Breast epithelium (tissue), 4 donors: ENCODE measurements around the gene HSD11B2. TPM values are rescaled to one million over a fixed set of nuclear protein-coding genes. Genes with fewer than 3 reads are reported as not detected.

ENCODE experiments used
- DNase-seq, 2 donors: peaks; one replicate each; pipeline ENCODE4 v3.0.0-alpha.2; 2019; ENCODE audit warnings: low spot score in 2 of 2
- H3K27ac ChIP-seq, 2 donors: fragments of 200-600 bp; sonication (generic) in 1 of 2; one replicate each; pipeline ENCODE4 v1.5.1; 2016 to 2019; ENCODE audit warnings: mild to moderate bottlenecking in 1 of 2
- H3K27me3 ChIP-seq, 2 donors: fragments of 200-600 bp; sonication (generic) in 1 of 2; one replicate each; pipeline versions ENCODE4 v1.5.1 to v1.6.0; 2017 to 2019; ENCODE audit warnings: control low read depth in 1 of 2, mild to moderate bottlenecking in 1 of 2
- H3K36me3 ChIP-seq: fragments of 200-600 bp; one replicate; pipeline ENCODE4 v1.5.1; 2019
- H3K4me1 ChIP-seq, 2 donors: fragments of 200-600 bp; sonication (generic); one replicate each; pipeline ENCODE4 v1.5.1; 2016 to 2019; ENCODE audit warnings: control low read depth in 1 of 2
- H3K4me3 ChIP-seq, 3 donors: fragments of 200-600 bp; sonication (generic); 1 replicate in 2 of 3; 2 replicates in 1 of 3; pipeline ENCODE4 v1.5.1; 2016 to 2019; ENCODE audit warnings: mild to moderate bottlenecking in 3 of 3, moderate library complexity in 2 of 3
- H3K9me3 ChIP-seq, 2 donors: fragments of 200-600 bp; sonication (generic) in 1 of 2; one replicate each; pipeline ENCODE4 v1.5.1; 2016 to 2019; ENCODE audit warnings: control low read depth in 1 of 2
- CTCF ChIP-seq, 3 donors: fragments of 450-650 bp; IDR thresholded peaks; one replicate each; pipeline ENCODE4 v1.5.1; 2016 to 2017; ENCODE audit warnings: antibody characterized with exemption in 3 of 3, mild to moderate bottlenecking in 3 of 3, moderate library complexity in 3 of 3
- POLR2A ChIP-seq: fragments of 450-650 bp; IDR thresholded peaks from one replicate; pipeline ENCODE4 v1.6.1; 2016; ENCODE audit warnings: antibody characterized with exemption, mild to moderate bottlenecking, moderate library complexity
- POLR2AphosphoS5 ChIP-seq, 3 donors: sonication (generic); formaldehyde crosslinking; IDR thresholded peaks; one replicate each; pipeline ENCODE4 v1.6.1; 2017; ENCODE audit warnings: antibody characterized with exemption in 3 of 3
- intact Hi-C: fragments of 100-400 bp; cut with DNase I; formaldehyde crosslinking; loops from one replicate; pipeline ENCODE4 v1.15.1; 2023; ENCODE audit warnings: low total_unique reads
- total RNA-seq, 3 donors: library from RNA; depleted of rRNA; stranded (reverse); fragments of >200 nt; gene quantifications; one replicate each; pipeline ENCODE4 v1.1.0, GENCODE V29; 2016

The HSD11B2 gene
- total RNA-seq, 3 donors from 2014 or later, result 0.32 to 66.9 (median 10.2) TPM

- Histone ChIP-seq H3K9me3 (no peaks in the 10 kb centered on the region), H3K4me3 (peak overlapping the region; percentile 42 to 65 (median 43)), H3K36me3 (no peaks in the 10 kb centered on the region), H3K4me1 (peaks cover 6 to 25% of the 10 kb centered on the region in 2 donors), H3K27me3 (no peaks in the 10 kb centered on the region), H3K27ac (peak overlapping the region; percentile 73 to 82)
- DNase-seq, result no peak
- intact Hi-C loops, result loop anchor here (1.0 kb wide), 1 partner anchor 28 kb away; no protein-coding TSS in a partner anchor
- no peak for TF ChIP-seq POLR2A
- TF ChIP-seq POLR2AphosphoS5 (IDR thresholded peaks at IDR 0.05), result no peak
- TF ChIP-seq CTCF (IDR thresholded peaks at IDR 0.05), result no peak
These were observed 37.1 kb upstream of the HSD11B2 start for GRCh38 chr16:67393788-67394154.

- H3K27ac ChIP-seq, result peak overlapping the region; percentile 73 to 82
- TF ChIP-seq POLR2A (no peak), POLR2AphosphoS5 (IDR thresholded peaks at IDR 0.05) (no peak), CTCF (IDR thresholded peaks at IDR 0.05) (no peak)
- H3K9me3 ChIP-seq, result no peaks in the 10 kb centered on the region
- no peak for DNase-seq
- H3K4me1 ChIP-seq, result peaks cover 6 to 25% of the 10 kb centered on the region in 2 donors
- peak overlapping the region; percentile 42 to 65 (median 43) for H3K4me3 ChIP-seq
- H3K36me3 ChIP-seq, result no peaks in the 10 kb centered on the region
- intact Hi-C loops, result loop anchor here (1.0 kb wide), 1 partner anchor 27 kb away; no protein-coding TSS in a partner anchor
- H3K27me3 ChIP-seq, result no peaks in the 10 kb centered on the region
These were observed 36.5 kb upstream of the HSD11B2 start for GRCh38 chr16:67394155-67395104.

- intact Hi-C loops, result no loop called here
- Histone ChIP-seq H3K9me3 (no peaks in the 10 kb centered on the region), H3K4me1 (peaks cover 6 to 25% of the 10 kb centered on the region in 2 donors), H3K4me3 (peak overlapping the region in 1 of 3 donors; percentile 42), H3K36me3 (no peaks in the 10 kb centered on the region), H3K27ac (peak overlapping the region; percentile 21 to 82), H3K27me3 (no peaks in the 10 kb centered on the region)
- DNase-seq, result no peak
- TF ChIP-seq POLR2AphosphoS5 (IDR thresholded peaks at IDR 0.05) (no peak), CTCF (IDR thresholded peaks at IDR 0.05) (no peak), POLR2A (no peak)
These were observed 35.8 kb upstream of the HSD11B2 start for GRCh38 chr16:67395105-67395457.

DNA sequence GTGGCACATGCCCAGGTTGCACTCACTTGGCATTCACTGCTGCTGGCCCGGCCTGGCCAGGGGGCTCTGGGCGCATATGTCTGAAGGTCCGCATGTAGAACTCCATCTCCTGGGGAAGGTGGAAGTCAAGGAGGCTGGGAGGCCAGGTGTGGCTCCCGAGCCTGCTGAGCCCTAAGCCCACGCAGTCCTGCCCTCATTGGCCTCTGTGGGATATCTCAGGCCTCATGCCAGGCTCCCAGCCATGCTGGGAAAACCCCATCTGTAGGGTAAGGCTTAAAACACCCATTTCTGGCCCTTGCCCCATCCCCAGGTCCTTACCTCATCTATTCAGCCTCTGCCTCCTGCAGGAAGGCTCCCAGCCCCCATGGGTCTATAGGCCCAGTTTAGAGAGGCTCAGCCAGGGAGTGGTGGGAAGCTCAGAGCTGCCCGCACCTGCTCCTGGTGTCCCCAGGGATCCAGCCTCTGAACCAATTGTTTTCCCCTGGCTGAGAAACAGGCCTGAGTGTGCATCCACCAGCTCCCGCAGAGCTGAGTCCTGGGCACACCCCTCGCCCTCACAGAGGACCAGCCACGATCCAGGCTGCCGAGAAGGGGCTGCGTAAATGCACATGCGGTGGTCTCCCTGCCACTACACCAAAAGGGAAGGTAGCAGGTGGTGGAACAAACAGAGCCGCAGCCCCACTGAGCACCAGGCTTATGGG, 35.3 kb upstream of the HSD11B2 start:
- peak overlapping the region; percentile 21 to 86 for H3K27ac ChIP-seq
- no peaks in the 10 kb centered on the region for H3K9me3 ChIP-seq
- H3K36me3 ChIP-seq, result no peaks in the 10 kb centered on the region
- no peak for TF ChIP-seq POLR2AphosphoS5 (IDR thresholded peaks at IDR 0.05)
- no peak for TF ChIP-seq CTCF (IDR thresholded peaks at IDR 0.05)
- no peak for TF ChIP-seq POLR2A
- intact Hi-C loops, result no loop called here
- H3K27me3 ChIP-seq, result no peaks in the 10 kb centered on the region
- no peak for DNase-seq
- H3K4me1 ChIP-seq, result peaks cover 6 to 25% of the 10 kb centered on the region in 2 donors
- H3K4me3 ChIP-seq, result peak overlapping the region in 1 of 3 donors; percentile 2
